Stimulated activated CD8-positive, alpha-beta memory T cell treated with anti-CD3 and anti-CD28 coated beads, Interleukin-15, amount 100 ng/mL, for 48 hours (primary cell): ENCODE measurements around the gene ANKRD66.
"Not testable (repeated sequence)": the region's sequence is repeated elsewhere in the genome, so short reads cannot be mapped to it uniquely, and the experiment has no call there.

Experiments
- DNase-seq, 2 donors: peaks; one replicate each; pipeline ENCODE4 v3.0.0-alpha.2; 2020; ENCODE audit warnings: low read depth in 2 of 2

The ANKRD66 gene

DNA sequence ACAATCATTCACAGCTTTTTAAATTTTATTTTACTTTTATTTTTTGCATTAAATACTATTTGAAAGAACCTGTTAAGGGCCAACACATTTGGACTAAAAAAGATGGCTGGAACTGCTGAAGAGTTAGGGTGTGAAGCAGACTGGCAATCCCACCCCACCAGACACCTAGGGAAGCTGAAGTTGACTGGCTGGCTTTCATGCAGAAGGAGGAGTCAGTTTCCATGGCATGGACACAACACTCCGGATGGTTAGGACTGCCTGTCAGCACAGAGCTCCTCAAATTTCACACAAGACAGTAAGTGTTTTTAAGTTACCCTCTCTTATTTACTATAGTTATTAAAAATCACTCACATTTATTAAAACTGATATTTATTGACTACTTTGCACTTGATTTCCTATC is at the start of gene ANKRD66:
Gene ANKRD66 (plus strand): TSS at position 238 of the 400 bp plus-strand sequence. CDS start 5,016 bp downstream, outside the sequence.
- no peak for DNase-seq

DNA sequence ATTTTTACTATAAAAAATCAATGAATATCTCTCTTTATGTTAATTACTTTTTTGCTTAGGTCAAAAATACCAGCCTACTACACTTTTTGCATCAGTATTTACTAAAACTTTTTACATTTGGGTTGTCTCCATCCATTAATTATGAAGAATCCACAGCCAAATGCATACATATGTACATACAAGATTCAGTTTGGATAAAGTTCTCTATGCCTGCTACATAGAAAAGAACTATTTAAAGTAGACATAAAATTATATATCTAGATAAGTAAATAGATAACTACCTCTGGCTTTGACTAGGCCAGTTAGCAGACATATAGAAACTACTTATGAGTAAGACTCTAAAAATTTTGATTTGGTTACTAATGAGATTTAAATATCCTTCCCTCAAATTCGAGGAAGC is 46.8 kb upstream of the ANKRD66 start:
- no peak for DNase-seq

DNA sequence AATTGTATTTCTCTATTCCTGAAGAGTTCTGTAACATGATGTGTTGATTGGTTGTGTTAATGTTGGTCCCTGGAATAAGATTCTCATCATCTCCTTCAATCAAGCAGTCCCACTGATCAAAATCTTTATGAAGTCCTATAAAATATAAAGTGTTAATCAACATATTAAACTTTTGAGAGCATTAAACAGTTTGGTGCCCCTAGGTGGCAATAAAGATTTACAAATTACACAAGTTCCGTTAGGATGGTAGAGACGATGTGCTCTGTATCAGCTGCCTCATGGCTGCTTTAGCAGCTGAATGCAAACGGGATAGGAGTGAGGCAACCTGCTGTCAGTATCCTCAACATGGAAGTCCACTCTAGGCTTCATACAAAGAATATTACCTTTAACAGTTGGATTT is 42.2 kb upstream of the ANKRD66 start:
- DNase-seq, result no peak

DNA sequence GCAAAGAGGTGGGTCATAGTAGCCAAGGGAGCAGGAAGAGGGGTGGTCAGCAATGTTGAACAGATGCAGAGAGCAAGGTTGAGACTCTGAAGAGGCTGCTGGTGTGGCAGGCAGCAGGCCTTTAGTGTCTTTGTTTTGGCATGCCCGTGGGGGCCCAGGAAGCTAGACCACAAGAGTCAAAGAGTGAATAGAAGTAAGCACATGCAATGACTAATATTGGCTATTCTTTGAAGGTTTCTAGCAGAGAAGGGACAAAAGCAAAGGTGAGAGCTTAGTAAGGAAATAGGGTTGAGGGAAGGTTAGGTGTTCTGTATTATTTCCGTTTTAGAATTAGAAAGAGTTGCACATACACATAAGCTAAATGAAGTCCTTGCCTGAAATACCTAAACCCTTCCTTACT is 40.3 kb upstream of the ANKRD66 start:
- DNase-seq, result no peak

DNA sequence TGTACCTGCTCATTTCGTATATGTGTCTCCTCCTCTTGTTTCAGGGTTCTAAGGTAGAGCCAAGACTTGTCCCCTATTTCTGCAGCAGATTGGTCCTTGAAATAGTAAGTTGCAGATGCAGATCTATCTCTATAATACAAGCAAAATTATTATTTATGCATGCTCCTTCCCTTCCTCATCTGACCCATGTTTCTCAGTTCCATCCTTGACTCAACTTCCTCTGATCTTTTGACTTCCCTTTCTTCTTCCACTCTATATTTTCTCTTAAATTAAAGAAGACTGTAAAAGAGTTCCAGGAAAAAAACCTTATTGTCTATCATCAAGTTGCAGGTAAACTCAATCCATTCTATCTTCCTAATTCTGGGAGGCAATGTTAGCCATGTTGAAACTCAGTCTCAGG is 35.2 kb upstream of the ANKRD66 start:
- no peak for DNase-seq

DNA sequence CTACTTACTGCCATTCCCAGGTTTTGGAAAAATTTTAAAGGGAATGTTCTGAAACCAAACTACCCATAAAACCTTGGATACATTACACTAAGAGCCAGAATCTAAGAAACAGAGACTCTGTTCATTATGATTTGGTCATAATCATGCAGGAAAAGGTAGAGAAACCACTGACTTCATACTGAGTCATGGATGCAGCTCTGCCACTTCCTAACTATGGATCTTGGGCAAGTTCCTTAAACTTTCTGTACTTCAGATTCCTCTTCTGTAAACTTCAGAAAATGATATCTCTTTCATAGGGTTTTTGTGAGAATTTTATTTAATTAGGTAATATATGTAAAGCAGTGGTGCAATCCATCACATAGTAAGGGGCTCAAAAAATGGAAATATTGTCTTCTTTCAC is 31.6 kb upstream of the ANKRD66 start:
- no peak for DNase-seq

DNA sequence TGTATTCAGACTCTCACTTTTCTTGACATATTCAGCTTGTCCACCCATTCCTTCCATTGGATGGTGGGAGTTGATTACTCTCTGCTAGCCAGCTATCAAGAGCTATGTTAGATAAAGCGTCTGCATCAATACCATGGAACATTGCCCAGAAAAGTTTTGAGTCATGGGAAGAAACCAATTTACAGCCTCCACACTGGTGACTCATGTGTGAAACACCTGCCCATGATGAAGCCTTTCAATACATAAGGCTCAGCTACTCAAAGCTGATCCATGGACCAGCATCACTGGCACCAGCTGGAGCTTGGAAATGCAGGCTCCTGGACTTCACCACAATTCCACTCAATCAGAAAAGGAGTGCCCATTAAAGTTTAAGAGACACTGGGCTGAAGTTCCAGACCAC is 27.6 kb upstream of the ANKRD66 start:
- no peak for DNase-seq

DNA sequence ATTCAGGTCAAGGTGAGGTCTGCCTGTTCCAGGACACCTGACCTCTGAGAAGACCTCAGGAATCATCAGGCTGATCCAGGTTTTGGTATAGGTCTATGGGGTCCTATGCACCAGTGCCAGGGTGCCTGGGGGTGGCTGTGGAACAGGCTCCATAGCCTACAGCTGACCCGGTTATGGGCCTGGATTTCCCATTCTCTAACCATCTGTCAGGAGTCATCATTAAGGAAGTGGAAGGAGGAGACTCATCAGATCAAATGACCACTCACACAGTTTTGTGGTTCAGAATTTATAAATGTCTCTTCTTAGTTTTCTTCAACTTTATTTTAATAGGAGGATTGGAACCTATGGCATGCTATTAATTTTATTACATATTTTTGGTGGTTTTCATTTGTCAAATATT is 26.3 kb upstream of the ANKRD66 start:
- DNase-seq, result no peak

DNA sequence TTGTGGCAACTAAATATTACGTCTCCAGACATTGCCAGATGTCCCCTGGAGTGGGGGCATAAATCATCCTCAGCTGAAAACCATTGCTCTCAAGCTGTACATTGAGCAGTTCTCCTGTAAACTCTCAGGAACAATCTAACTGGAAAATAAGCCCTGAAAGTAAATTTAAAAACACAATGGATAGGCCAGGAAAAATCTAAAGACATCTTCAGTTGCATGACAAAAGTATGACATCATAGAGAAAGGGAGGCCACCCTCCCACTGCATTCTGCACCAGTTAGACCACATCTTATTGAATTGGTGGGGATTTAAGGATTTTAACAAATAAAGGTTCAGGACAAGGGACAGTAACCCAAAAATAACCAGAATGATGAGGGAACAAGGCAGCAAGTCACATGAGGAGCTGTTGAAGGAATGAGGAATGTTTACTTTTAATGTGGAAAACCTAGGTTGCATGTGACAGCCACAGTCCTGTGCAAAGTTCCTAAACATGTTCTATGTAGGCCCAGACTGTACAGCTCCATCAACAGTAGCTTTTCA is 16.9 kb upstream of the ANKRD66 start:
- no peak for DNase-seq

DNA sequence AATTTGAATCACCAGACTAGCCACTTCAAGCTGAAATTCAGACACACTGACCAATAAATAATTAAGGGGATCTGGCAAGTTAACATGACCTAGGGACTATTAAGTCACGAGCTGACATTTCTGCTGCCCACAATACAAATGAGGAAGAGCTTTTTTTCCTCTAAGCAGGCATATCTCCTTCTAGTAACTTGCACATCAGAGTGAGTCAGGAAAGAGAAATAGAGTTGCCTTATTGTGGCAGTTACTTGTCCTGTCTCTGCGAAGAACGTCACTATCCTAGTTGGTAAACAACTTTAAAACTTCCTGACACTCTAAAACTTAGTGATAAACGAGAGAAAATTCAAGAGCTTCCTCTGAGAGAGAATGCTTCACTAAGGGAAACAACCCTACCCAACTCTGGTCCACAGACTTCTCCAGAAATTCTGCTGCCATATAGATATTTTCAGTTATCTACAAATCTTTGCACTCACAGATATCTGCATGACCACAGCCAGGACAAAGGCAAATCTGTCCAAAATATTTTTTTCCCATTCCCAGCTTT is 15.7 kb upstream of the ANKRD66 start:
- no peak for DNase-seq

DNA sequence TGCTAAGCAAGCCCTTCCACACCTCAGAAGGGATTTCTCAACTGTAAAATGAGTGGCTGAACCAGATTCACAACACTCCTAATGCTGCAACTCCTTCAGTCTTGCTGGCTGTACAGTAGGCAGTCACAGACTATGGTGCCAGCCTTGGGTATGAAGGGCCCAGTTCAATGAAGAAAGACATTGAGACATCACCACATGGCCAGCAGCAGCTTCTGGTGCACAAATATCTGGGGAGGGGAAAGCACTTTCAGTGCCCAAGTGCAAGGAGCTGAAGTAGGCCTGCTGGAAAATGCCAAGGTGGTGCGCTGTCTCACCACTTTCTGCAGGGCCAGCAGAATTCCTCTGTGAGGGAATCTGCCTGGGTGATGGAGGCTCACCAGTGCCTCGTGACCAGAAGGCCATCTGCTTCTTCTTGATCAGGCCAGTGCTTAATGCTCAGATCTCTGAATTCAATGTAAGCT is 13.4 kb upstream of the ANKRD66 start:
- DNase-seq, result no peak

DNA sequence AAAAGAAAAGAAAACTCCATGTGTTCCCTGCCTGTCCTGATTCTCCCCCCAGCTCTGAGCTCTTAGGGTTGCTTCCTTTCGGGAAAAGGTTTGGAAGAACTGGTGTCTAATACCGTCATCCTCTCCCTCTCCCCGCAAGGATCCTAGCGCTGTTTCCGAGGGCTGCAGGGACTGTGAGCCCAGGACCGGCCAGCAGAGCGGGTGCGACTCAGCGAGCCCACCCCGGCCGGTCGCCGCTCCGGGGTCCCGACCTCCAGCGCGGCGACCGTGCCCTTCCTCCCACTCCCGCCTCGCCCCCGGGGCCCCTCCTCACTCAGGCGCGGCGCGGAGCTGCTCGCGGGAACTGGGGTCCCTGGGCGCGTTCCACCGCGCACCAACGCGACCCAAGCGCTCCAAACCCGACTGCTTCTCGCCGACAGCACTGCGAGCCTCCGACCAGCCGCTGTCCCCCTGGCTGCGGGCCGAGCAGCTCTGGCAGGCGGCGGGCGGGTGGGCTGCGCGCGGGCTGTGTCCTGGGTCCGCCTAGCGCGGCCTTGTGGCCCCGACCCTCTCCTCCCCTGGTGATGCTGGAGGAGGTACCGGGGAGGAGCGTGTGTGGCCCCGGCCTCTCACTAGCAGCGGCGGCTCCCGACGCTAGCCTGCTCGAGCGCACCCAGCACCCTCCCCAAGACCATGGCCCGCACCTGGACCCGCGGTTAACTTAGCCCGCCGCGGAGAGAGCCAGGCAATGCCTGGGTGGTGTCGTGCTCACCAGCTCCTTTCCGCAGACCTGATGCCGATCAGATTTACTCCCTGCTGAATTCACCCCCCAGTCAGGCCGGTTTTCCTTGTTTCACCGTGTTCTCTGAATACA is 11.6 kb upstream of the ANKRD66 start, which contains the start of gene PLA2G7:
Gene PLA2G7 (minus strand): TSS at position 509 of the 853 bp plus-strand sequence. CDS start 12,484 bp downstream, outside the sequence.
- DNase-seq, result no peak

DNA sequence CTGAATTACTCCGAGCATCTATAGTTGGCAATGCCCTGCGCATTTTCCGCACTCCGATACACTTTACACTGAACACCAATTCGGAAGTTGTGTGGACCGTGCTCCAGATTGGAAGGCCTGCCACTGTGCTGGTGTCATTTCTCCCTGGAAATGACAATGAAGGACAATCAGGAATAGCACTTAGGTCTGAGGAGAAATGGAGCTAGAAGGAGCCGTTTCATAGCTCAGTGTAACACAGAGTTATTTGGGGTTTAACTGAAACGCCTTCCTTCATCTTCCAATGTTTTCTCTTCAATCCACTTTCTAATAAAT is 11.1 kb upstream of the ANKRD66 start:
- no peak for DNase-seq

DNA sequence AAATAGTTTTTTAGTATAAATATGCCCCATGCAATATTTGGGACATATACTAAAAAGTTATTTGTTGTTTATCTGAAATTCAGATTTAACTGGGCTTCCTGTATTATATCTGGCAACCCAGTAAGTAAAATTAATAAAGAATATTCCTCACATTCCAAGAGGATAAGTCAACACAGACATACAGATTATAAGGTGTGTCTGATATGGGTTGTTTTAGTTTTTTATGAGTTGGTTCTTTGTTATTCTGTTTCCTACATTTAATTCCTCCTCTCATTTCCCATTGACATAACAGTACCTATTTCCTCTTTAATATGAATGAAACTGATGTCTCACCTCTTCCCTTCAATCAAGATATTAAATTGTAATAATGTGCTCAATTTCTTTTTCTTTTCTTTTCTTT is 9.8 kb upstream of the ANKRD66 start:
- no peak for DNase-seq

DNA sequence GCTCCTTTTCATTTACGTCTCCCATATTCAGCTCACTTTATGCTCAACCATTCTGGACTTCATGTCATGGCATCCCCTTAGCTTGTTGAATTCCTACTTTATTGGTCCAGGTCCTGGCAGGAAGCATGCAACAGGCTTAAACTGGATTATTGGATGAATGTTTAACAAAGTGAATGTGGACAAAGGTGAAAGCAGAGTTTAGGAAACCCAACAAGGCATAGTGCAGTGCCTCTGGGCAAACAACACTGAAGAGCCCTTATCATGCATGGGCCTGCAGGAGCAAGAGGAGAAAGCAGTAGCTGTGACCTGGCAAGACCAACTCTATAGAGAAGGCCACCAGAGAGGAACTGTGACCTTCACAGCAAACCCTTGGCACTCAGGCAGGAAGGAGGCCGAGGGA is 5.3 kb upstream of the ANKRD66 start:
- no peak for DNase-seq

DNA sequence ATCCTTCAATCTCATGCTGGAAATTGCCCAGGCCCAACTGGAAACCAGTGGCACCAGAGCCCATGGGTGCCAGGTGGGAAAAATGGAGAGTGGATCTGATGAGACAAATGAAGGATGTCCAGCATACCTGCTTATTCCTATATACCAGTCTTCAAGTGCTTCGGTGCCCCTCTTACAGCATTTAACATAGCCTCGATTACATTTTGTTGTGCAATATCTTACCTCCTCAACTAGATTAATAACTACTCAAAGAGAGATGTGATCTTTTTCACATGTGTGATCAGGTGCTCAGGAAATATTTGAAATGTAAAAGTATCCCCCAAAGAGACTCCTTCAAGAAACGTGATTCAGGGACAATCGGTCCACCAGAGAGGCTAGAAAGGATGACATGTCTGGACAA is 4.8 kb upstream of the ANKRD66 start:
- no peak for DNase-seq

DNA sequence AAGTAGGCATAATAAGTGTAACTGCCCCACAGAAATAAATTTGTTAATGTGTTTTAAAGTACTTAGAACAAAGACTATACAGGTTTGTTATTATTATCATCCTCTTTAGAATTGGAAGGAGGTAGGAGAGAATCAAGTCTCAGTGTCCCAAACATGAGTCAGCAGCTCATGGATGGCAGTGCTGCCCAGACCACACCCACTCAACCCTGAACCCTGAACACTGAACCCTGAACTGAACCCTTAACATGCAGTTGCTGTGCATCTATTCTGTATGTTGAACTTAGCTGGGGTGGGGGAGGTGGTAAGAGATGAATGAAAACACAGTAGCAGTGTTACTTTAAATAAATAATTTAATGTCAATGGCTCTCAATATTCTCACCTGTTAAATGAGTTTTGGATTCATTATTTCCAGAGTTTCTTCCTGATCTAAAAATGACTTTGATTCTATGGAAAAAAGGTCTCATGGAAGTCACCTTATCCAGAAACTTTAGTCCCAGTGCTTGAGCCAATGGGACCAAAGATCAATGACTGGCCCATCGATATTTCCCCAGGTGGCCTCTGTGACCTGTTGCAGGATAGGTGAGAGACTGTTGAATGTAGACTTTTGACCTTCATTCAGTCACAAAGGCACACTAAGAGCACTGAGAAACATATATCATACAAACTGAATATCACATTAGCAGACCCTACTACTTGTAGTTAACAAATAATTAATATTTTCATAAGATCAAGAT is 3.1 kb upstream of the ANKRD66 start:
- DNase-seq, result no peak

DNA sequence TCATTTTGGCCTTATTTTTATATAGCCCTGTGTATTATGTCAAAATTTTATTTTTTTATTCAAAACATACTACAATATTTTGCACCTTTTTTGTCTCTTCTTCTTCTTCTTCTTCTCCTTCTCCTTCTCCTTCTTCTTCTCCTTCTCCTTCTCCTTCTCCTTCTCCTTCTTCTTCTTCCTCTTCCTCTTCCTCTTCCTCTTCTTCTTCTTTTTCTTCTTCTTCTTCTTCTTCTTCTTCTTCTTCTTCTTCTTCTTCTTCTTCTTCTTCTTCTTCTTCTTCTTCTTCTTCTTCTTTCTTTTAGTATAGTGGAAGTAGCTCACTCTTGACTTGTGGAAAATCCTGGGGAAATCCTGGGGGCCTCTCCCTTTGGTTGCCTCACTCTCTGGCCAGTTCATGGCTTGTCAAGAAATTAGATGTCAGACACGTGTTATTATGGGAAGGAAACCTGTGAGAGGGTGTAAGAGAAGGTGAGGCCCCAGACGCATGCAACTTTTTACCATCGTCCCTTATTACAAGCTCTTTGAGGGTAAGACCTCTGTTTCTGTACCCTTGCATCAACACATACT is 2.5 kb upstream of the ANKRD66 start:
- DNase-seq, result not testable (repeated sequence)

DNA sequence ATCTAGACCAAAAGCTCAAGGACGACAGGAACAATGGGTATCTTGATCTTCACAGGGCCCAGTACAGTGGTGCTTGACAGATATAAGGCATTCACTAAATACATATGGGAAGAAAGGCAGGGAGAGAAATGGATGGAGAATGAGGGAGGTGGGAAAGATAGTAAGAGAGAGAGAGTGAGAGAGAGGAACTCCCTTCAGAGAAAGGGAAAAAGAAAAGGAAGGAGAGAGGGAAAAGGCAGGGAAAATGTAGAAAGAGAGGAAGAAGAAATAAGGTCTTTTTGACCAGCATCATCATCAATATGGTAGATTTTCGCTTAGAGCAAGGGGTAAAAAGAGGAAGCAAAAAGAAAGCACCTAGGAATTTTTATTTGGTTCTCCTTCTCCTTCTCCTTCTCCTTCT is 760 bp upstream of the ANKRD66 start:
- DNase-seq, result no peak

DNA sequence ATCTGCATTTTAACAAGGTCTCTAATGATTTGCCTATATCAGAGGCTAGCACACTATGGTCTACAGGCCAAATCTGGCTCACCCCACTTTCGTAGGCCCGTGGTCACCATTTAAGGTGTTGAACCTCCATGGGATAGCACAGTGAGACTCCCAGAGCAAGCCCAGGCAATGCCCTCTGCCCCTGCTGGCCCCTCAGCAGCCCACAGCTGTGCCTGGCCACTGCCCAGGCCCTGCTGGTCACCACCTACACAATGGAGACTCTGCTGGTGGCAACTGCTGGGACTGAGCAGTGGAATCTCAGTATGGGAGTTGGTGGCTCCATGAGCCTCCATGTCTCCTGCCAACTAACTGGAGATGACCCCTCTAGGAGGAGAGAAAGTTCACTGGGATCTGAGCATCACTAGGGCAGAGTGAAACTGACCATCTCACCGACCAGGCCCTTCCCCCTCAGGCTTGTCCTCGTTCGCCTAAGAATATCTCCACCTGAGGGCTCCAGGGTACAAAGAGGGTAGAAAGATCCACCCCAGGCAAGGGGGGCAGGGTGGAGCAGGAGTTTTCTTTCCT is 2.3 kb downstream of the ANKRD66 start:
- no peak for DNase-seq

DNA sequence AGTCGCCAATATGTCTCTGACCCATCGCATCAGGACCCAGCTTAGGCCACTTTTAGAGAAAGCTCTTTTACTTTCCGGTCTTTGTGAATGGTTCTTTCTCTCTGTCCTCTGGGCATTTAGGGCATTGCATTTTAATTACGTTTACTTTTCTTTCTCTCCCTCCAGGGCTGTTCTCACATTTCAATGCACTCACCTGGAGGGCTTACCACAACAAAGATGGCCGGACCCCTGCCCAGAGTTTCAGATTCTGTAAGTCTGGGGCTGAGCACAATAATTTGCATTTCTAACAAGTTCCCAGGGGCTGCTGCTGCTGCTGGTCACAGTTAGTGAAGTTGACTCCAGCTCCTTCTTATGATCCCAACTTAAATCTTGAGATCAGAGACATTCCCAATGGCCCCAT is 3.0 kb downstream of the ANKRD66 start:
- no peak for DNase-seq

DNA sequence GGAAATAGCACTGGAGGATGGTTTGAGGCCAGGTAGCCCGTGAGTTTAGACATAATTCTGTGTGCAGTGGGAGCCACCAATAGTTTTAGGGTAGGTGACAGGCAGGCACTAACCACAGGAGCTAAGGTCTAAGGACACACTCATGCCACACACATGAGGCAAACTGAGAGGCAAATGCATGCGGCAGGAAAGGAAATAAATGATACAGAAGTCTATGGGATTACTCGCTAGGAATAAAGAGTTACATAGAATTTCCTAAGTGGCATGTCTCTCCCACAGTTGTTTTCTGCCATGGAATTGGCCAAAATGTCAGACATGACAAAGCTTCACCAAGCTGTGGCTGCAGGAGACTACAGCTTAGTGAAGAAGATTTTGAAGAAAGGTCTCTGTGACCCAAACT is 4.9 kb downstream of the ANKRD66 start:
- no peak for DNase-seq
